OCI-LY1 (cell line): ENCODE data around the gene PDCD5.

Source experiments
- H2AFZ ChIP-seq: fragments of 200-600 bp; sonication (generic), shearing (Covaris generic); 2 replicates; pipeline ENCODE4 v1.6.0; 2014; ENCODE audit warnings: antibody characterized with exemption, mild to moderate bottlenecking, low read length
- H3F3A ChIP-seq: fragments of 200-600 bp; sonication (generic), shearing (Covaris generic); 2 replicates; pipeline ENCODE4 v1.6.0; 2014; ENCODE audit warnings: mild to moderate bottlenecking, antibody characterized with exemption, low read length, moderate library complexity; ENCODE audit not compliant: insufficient read depth
- H3K27ac ChIP-seq: fragments of 200-600 bp; sonication (generic); 2 replicates; pipeline ENCODE4 v1.5.1; 2014; ENCODE audit warnings: low read length, mixed run types, mild to moderate bottlenecking, low read depth; ENCODE audit not compliant: poor library complexity, severe bottlenecking
- H3K27me3 ChIP-seq: fragments of 200-600 bp; sonication (generic); 2 replicates; pipeline ENCODE4 v1.6.0; 2014; ENCODE audit warnings: antibody characterized with exemption, mild to moderate bottlenecking, low read length, moderate library complexity; ENCODE audit not compliant: insufficient read depth
- H3K36me3 ChIP-seq: fragments of 200-600 bp; sonication (generic); 2 replicates; pipeline ENCODE4 v1.6.1; 2014; ENCODE audit warnings: mild to moderate bottlenecking, antibody characterized with exemption, low read length, moderate library complexity, mixed read lengths; ENCODE audit not compliant: insufficient read depth
- H3K4me1 ChIP-seq: fragments of 200-600 bp; sonication (generic); 2 replicates; pipeline ENCODE4 v1.5.1; 2014; ENCODE audit warnings: mild to moderate bottlenecking, low read length, moderate library complexity; ENCODE audit not compliant: insufficient read depth, severe bottlenecking
- H3K4me2 ChIP-seq: fragments of 200-600 bp; sonication (generic), shearing (Covaris generic); 2 replicates; pipeline ENCODE4 v1.6.1; 2014; ENCODE audit warnings: low read length
- H3K4me3 ChIP-seq: fragments of 200-600 bp; sonication (generic); 2 replicates; pipeline ENCODE4 v1.5.1; 2014; ENCODE audit warnings: low read length, low read depth, mild to moderate bottlenecking, mixed read lengths; ENCODE audit not compliant: poor library complexity, severe bottlenecking
- H3K79me2 ChIP-seq: fragments of 200-600 bp; shearing (Covaris generic); 2 replicates; pipeline ENCODE4 v1.6.1; 2016; ENCODE audit warnings: mixed run types, low read length, mixed read lengths; ENCODE audit not compliant: insufficient read depth
- H3K9ac ChIP-seq: fragments of 200-600 bp; sonication (generic), shearing (Covaris generic); 2 replicates; pipeline ENCODE4 v1.6.1; 2014; ENCODE audit warnings: mild to moderate bottlenecking, low read length, mixed read lengths
- H3K9me2 ChIP-seq: fragments of 200-600 bp; sonication (generic), shearing (Covaris generic); 2 replicates; pipeline ENCODE4 v1.6.1; 2014; ENCODE audit warnings: low read depth, mild to moderate bottlenecking, low read length, mixed read lengths
- H3K9me3 ChIP-seq: fragments of 200-600 bp; shearing (Covaris generic); 2 replicates; pipeline ENCODE4 v1.6.1; 2014; ENCODE audit warnings: low read length, mixed read lengths
- H4K20me1 ChIP-seq: fragments of 200-600 bp; sonication (generic), shearing (Covaris generic); 2 replicates; pipeline ENCODE4 v1.6.0; 2016; ENCODE audit warnings: mild to moderate bottlenecking, low read length; ENCODE audit not compliant: insufficient read depth
- EZH2 ChIP-seq: fragments of 200-600 bp; sonication (generic), shearing (Covaris generic); IDR thresholded peaks from 2 replicates; pipeline ENCODE4 v1.8.0; 2017; ENCODE audit warnings: borderline replicate concordance, mixed run types, mild to moderate bottlenecking, antibody characterized with exemption, low read length, moderate library complexity, mixed read lengths
- TF ChIP-seq, protein P1 (sequence below): fragments of 200-600 bp; sonication (generic), shearing (Covaris generic); IDR thresholded peaks from 2 replicates; pipeline ENCODE4 v1.5.1; 2017; ENCODE audit warnings: mild to moderate bottlenecking, antibody characterized with exemption, low read length, moderate library complexity, mixed read lengths

PDCD5 gene

DNA sequence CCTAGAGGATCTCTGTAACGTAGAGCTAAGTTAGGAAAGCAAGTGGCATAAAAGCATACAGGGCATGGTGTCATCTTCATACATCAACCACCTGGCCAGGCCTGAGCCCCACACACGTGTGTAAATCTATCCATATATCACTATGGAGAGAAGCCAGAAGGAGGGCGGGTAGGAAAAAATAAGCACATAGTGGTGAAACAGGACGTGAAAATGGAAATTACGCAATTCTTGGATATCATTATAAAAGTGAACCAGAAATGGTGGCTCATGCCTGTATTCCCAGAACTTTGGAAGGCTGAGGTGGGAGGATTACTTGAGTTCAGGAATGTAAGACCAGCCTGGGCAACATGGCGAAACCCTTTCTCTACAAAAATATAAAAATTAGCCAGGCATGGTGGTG is 43.4 kb downstream of the PDCD5 start:
- Histone ChIP-seq H3K4me3 (no peak overlapping the region), H3F3A (no peaks in the 10 kb centered on the region), H2AFZ (no peak overlapping the region), H3K36me3 (peaks cover 50% of the 10 kb centered on the region), H3K4me2 (no peak overlapping the region), H3K9ac (no peak overlapping the region), H4K20me1 (no peaks in the 10 kb centered on the region), H3K27me3 (no peaks in the 10 kb centered on the region), H3K4me1 (no peaks in the 10 kb centered on the region), H3K9me2 (no peaks in the 10 kb centered on the region), H3K9me3 (no peaks in the 10 kb centered on the region), H3K79me2 (no peaks in the 10 kb centered on the region), H3K27ac (no peak overlapping the region)
- no peak for TF ChIP-seq EZH2
- TF ChIP-seq, protein P1, sequence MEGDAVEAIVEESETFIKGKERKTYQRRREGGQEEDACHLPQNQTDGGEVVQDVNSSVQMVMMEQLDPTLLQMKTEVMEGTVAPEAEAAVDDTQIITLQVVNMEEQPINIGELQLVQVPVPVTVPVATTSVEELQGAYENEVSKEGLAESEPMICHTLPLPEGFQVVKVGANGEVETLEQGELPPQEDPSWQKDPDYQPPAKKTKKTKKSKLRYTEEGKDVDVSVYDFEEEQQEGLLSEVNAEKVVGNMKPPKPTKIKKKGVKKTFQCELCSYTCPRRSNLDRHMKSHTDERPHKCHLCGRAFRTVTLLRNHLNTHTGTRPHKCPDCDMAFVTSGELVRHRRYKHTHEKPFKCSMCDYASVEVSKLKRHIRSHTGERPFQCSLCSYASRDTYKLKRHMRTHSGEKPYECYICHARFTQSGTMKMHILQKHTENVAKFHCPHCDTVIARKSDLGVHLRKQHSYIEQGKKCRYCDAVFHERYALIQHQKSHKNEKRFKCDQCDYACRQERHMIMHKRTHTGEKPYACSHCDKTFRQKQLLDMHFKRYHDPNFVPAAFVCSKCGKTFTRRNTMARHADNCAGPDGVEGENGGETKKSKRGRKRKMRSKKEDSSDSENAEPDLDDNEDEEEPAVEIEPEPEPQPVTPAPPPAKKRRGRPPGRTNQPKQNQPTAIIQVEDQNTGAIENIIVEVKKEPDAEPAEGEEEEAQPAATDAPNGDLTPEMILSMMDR, result no peak

DNA sequence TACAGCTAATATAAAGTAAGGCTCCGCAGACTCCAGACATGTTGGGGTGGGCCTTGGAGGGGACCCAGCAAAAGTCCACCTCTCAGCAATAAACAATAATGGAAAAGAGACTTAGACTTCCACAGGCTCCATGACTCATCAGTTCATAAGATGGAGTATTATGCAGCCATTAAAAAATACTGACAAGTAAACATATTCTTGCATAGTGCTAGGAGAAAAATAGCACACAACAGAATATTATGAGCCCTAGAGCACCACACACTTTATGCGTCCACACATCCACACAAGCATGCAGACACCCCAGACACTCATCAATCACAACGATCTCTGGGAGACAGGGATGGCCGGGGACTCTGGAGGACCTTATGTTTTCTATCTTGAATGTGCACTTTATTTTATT is 46.0 kb downstream of the PDCD5 start:
- Histone ChIP-seq H3K4me2 (no peak overlapping the region), H3K4me3 (no peak overlapping the region), H3K9me2 (no peaks in the 10 kb centered on the region), H3F3A (no peaks in the 10 kb centered on the region), H2AFZ (no peak overlapping the region), H3K36me3 (peaks cover 56% of the 10 kb centered on the region), H4K20me1 (no peaks in the 10 kb centered on the region), H3K9me3 (no peaks in the 10 kb centered on the region), H3K4me1 (no peaks in the 10 kb centered on the region), H3K9ac (no peak overlapping the region), H3K27me3 (no peaks in the 10 kb centered on the region), H3K79me2 (no peaks in the 10 kb centered on the region), H3K27ac (no peak overlapping the region)
- TF ChIP-seq EZH2, result no peak
- TF ChIP-seq, protein P1, result no peak

DNA sequence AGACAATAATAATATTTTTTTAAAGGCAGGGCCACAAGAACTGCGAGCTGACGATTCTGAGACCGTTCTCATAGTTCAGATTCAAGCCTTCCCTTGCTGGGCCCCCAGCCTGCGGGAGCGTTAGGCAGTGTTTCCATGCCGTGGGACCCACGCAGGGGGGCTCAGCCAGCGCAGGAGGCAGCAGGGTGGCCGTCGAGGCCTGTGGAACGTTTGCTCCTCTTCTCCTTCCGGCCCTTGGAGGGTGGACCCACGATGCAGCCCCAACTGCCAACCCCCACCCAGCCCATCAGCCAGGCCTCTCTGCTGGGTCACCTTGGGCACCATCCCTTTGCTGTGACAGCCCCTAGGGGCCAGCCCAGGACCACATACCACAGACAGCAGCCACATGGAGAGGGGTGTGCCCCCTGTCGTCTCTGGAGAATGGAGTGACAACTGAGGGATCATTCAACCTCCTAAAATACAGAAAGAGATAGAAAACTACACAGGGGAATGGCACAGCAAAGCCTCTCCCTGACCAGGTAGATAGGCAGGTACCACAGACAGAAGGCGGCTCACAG is 46.8 kb downstream of the PDCD5 start:
- H3K4me1 ChIP-seq, result no peaks in the 10 kb centered on the region
- H3K4me3 ChIP-seq, result no peak overlapping the region
- H3F3A ChIP-seq, result no peaks in the 10 kb centered on the region
- H3K9me2 ChIP-seq, result no peaks in the 10 kb centered on the region
- no peak overlapping the region for H3K4me2 ChIP-seq
- H3K27me3 ChIP-seq, result no peaks in the 10 kb centered on the region
- H3K9ac ChIP-seq, result no peak overlapping the region
- no peaks in the 10 kb centered on the region for H3K79me2 ChIP-seq
- no peak overlapping the region for H2AFZ ChIP-seq
- H4K20me1 ChIP-seq, result no peaks in the 10 kb centered on the region
- H3K9me3 ChIP-seq, result no peaks in the 10 kb centered on the region
- H3K36me3 ChIP-seq, result peaks cover 48% of the 10 kb centered on the region
- no peak for TF ChIP-seq EZH2
- TF ChIP-seq, protein P1, result no peak
- no peak overlapping the region for H3K27ac ChIP-seq
